Upper lobe of left lung (tissue), 6 donors: ENCODE results near the gene DIP2A. TPM values are rescaled to one million over a fixed set of nuclear protein-coding genes. Genes with fewer than 3 reads are reported as not detected.
A peak's percentile ranks its signal among the peaks of the same experiment; 100 is the strongest.

Source experiments
- ATAC-seq, 2 donors: fragments of 200-7000 bp; cut with Tn5 transposase; one replicate each; pipeline ENCODE4 v1.9.1; 2022; ENCODE audit warnings: mild to moderate bottlenecking in 2 of 2, moderate library complexity in 2 of 2; ENCODE audit not compliant: low FRiP score in 2 of 2
- DNase-seq, 2 donors: peaks; one replicate each; pipeline ENCODE4 v3.0.0-alpha.2; 2019 to 2020
- H3K27ac ChIP-seq, 4 donors: fragments of 200-600 bp; sonication (generic); one replicate each; pipeline ENCODE4 v1.5.1; 2016 to 2019
- H3K27me3 ChIP-seq, 4 donors: fragments of 200-600 bp; sonication (generic); one replicate each; pipeline ENCODE4 v1.5.1; 2017 to 2019
- H3K36me3 ChIP-seq, 4 donors: fragments of 200-600 bp; sonication (generic); one replicate each; pipeline ENCODE4 v1.5.1; 2016 to 2019
- H3K4me1 ChIP-seq, 4 donors: fragments of 200-600 bp; sonication (generic); one replicate each; pipeline ENCODE4 v1.5.1; 2018 to 2019
- H3K4me3 ChIP-seq, 4 donors: fragments of 200-600 bp; sonication (generic); one replicate each; pipeline ENCODE4 v1.5.1; 2017 to 2019; ENCODE audit warnings: mild to moderate bottlenecking in 2 of 4, moderate library complexity in 1 of 4
- H3K9me3 ChIP-seq, 4 donors: fragments of 200-600 bp; sonication (generic); one replicate each; pipeline ENCODE4 v1.5.1; 2018 to 2019
- EP300 ChIP-seq, 4 donors: sonication (generic); formaldehyde crosslinking; IDR thresholded peaks; one replicate each; pipeline ENCODE4 v1.5.1; 2017; ENCODE audit warnings: antibody characterized with exemption in 4 of 4, control low read depth in 2 of 4
- POLR2A ChIP-seq, 4 donors: fragments of 450-650 bp; IDR thresholded peaks; one replicate each; pipeline ENCODE4 v1.5.1; 2016 to 2017; ENCODE audit warnings: antibody characterized with exemption in 4 of 4, mild to moderate bottlenecking in 2 of 4
- POLR2AphosphoS5 ChIP-seq, 2 donors: sonication (generic); formaldehyde crosslinking; IDR thresholded peaks; one replicate each; pipeline ENCODE4 v1.5.1; 2017; ENCODE audit warnings: antibody characterized with exemption in 2 of 2
- WGBS, 2 donors: methylation state at CpG; one replicate each; pipeline ENCODE4 v1.1.5; 2017 to 2018; 5-methylcytosine and 5-hydroxymethylcytosine counted together
- total RNA-seq, 6 donors: library from RNA; depleted of rRNA in 4 of 6; stranded (reverse); fragments of >200 nt in 4 of 6; gene quantifications; one replicate each; pipeline versions ENCODE4 v1.1.0 to v1.2.1, GENCODE V29; 2016 to 2021
- TF ChIP-seq, protein P1 (sequence below), 6 experiments: fragments of 450-650 bp in 4 of 6; fragments of 200-600 bp in 2 of 6; sonication (generic) in 2 of 6; IDR thresholded peaks; one replicate each; pipeline ENCODE4 v1.5.1; 2016 to 2019; ENCODE audit warnings: antibody characterized with exemption in 6 of 6
- donor health status: DM: no; HTN: no; CAD: no; lungs with moderate emphysema.
- donor health status: DM: no; HTN: yes; CAD: no; lungs with severe emphysema.

DIP2A gene
- total RNA-seq, 6 donors from 2014 or later = 22.6 to 144 (median 43.0) TPM

DNA sequence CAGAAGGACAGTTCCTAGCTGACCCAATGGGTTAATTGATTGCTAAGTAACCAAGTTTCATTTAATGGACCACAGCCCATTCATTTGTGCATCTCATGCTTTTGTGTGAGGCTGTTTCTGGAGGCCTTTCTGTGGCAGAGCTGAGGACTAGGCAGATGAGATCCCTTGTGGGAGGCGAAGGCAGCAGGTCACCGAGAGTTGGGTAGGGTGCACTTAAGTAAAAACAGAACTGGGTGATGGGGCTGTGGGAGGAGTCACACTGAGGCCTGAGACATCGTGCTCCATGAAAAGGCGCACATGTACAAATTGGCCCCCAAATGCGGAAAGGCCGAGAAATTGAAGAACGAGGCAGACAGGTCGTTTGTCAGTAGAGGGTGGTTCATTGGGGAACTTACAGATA lies 85.3 kb downstream of the DIP2A start:
- H3K9me3 ChIP-seq = no peaks in the 10 kb centered on the region
- no peaks in the 10 kb centered on the region for H3K4me1 ChIP-seq
- TF ChIP-seq EP300 (IDR thresholded peaks at IDR 0.05) (no peak), POLR2A (IDR thresholded peaks at IDR 0.05) (no peak), POLR2AphosphoS5 (IDR thresholded peaks at IDR 0.05) (no peak)
- TF ChIP-seq, protein P1, sequence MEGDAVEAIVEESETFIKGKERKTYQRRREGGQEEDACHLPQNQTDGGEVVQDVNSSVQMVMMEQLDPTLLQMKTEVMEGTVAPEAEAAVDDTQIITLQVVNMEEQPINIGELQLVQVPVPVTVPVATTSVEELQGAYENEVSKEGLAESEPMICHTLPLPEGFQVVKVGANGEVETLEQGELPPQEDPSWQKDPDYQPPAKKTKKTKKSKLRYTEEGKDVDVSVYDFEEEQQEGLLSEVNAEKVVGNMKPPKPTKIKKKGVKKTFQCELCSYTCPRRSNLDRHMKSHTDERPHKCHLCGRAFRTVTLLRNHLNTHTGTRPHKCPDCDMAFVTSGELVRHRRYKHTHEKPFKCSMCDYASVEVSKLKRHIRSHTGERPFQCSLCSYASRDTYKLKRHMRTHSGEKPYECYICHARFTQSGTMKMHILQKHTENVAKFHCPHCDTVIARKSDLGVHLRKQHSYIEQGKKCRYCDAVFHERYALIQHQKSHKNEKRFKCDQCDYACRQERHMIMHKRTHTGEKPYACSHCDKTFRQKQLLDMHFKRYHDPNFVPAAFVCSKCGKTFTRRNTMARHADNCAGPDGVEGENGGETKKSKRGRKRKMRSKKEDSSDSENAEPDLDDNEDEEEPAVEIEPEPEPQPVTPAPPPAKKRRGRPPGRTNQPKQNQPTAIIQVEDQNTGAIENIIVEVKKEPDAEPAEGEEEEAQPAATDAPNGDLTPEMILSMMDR (IDR thresholded peaks at IDR 0.05) = no peak
- H3K36me3 ChIP-seq = peaks cover 16 to 92% (median 72%) of the 10 kb centered on the region in 4 donors
- DNase-seq = no peak
- WGBS, 2 donors = 90 to 94% methylated on average over 8 of the region's 8 CpGs
- no peak for ATAC-seq
- H3K27me3 ChIP-seq = no peaks in the 10 kb centered on the region
- H3K27ac ChIP-seq = no peak overlapping the region
- no peak overlapping the region for H3K4me3 ChIP-seq

GRCh38 chr21:46544824-46545223 lies 86.1 kb downstream of the DIP2A start:
- H3K4me1 ChIP-seq = no peaks in the 10 kb centered on the region
- no peak for DNase-seq
- no peak overlapping the region for H3K4me3 ChIP-seq
- no peak for ATAC-seq
- 80 to 81% methylated on average over 5 of the region's 5 CpGs for WGBS, 2 donors
- peaks cover 16 to 90% (median 70%) of the 10 kb centered on the region in 4 donors for H3K36me3 ChIP-seq
- H3K27ac ChIP-seq = no peak overlapping the region
- no peaks in the 10 kb centered on the region for H3K27me3 ChIP-seq
- TF ChIP-seq, protein P1 (IDR thresholded peaks at IDR 0.05) = no peak
- no peak for TF ChIP-seq POLR2AphosphoS5 (IDR thresholded peaks at IDR 0.05)
- no peak for TF ChIP-seq EP300 (IDR thresholded peaks at IDR 0.05)
- no peak for TF ChIP-seq POLR2A (IDR thresholded peaks at IDR 0.05)
- no peaks in the 10 kb centered on the region for H3K9me3 ChIP-seq

DNA sequence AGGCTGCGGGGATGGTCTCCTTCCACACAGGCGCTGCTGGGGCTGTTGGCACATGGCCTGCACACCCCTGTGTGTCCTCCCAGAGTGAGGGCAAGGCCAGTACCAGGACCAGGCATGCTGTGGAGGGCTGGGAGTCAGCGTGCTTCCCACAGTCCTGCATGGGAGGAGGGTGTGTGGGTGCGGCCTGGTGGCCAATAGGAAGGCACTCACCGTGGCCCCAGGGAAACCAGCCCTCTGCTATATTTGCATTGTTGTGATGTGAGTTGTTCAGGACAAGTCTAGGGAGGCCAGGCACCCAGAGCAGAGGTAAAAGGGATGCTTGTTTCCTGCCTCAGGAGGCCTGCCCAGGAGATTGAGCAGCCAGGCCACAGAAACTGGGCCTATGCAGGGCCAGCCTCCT lies 86.7 kb downstream of the DIP2A start:
- DNase-seq (peak in 1 of 2 donors; percentile 29), ATAC-seq (no peak)
- TF ChIP-seq POLR2AphosphoS5 (IDR thresholded peaks at IDR 0.05) (no peak), EP300 (IDR thresholded peaks at IDR 0.05) (no peak), POLR2A (IDR thresholded peaks at IDR 0.05) (no peak)
- TF ChIP-seq, protein P1 (IDR thresholded peaks at IDR 0.05) = no peak
- Histone ChIP-seq H3K36me3 (peaks cover 16 to 89% (median 66%) of the 10 kb centered on the region in 4 donors), H3K27ac (no peak overlapping the region), H3K4me1 (no peaks in the 10 kb centered on the region), H3K4me3 (no peak overlapping the region), H3K9me3 (no peaks in the 10 kb centered on the region), H3K27me3 (no peaks in the 10 kb centered on the region)
- 92 to 100% methylated on average over 1 to 5 of the region's 5 CpGs for WGBS, 2 donors

DNA sequence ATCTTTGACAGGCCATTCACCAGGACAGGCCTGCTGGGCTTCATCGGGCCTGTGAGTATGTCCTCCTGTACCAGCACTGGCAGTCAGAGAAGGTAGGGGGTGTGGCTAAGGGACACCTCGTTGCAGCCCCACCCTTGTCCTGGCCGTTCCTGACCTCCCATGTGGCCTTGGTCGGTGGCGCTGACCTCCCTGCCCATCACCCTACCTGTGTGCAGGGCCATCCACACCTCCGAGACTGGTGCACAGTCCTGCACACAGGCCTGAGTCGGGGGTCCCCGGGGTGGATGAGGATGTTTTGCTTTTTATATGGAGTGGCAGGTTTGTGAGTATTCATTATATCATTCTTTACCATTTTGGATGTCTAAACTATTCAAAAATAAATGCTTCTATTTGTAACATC lies 87.2 kb downstream of the DIP2A start:
- ATAC-seq (no peak), DNase-seq (peak in 1 of 2 donors; percentile 40)
- no peaks in the 10 kb centered on the region for H3K27me3 ChIP-seq
- no peaks in the 10 kb centered on the region for H3K9me3 ChIP-seq
- H3K36me3 ChIP-seq = peaks cover 16 to 92% (median 69%) of the 10 kb centered on the region in 4 donors
- 91 to 93% methylated on average over 6 to 8 of the region's 8 CpGs for WGBS, 2 donors
- no peak overlapping the region for H3K4me3 ChIP-seq
- TF ChIP-seq POLR2A (IDR thresholded peaks at IDR 0.05) = no peak
- TF ChIP-seq POLR2AphosphoS5 (IDR thresholded peaks at IDR 0.05) = no peak
- no peak for TF ChIP-seq EP300 (IDR thresholded peaks at IDR 0.05)
- TF ChIP-seq, protein P1 (IDR thresholded peaks at IDR 0.05) = no peak
- no peak overlapping the region for H3K27ac ChIP-seq
- H3K4me1 ChIP-seq = no peaks in the 10 kb centered on the region

- Histone ChIP-seq H3K27me3 (no peaks in the 10 kb centered on the region), H3K27ac (no peak overlapping the region), H3K36me3 (peaks cover 8 to 90% (median 69%) of the 10 kb centered on the region in 4 donors), H3K4me1 (no peaks in the 10 kb centered on the region), H3K4me3 (no peak overlapping the region), H3K9me3 (no peaks in the 10 kb centered on the region)
- TF ChIP-seq, protein P1 (IDR thresholded peaks at IDR 0.05) = no peak
- 94 to 95% methylated on average over 14 to 15 of the region's 15 CpGs for WGBS, 2 donors
- DNase-seq (peak in 1 of 2 donors; percentile 31), ATAC-seq (no peak)
These were observed 88.1 kb downstream of the DIP2A start for GRCh38 chr21:46546799-46547198.
